Gastrocnemius medialis (tissue), 4 donors: Measurements from ENCODE around the gene FAM240B.

ENCODE experiments used
- POLR2A ChIP-seq, 2 donors: fragments of 450-650 bp; IDR thresholded peaks; one replicate each; pipeline ENCODE4 v1.6.1; 2017; ENCODE audit warnings: antibody characterized with exemption in 2 of 2, mild to moderate bottlenecking in 2 of 2, moderate library complexity in 2 of 2
- TF ChIP-seq, protein P1 (sequence below), 5 experiments: fragments of 450-650 bp in 3 of 5; fragments of 200-600 bp in 2 of 5; sonication (generic) in 2 of 5; IDR thresholded peaks in 4 of 5; conservative IDR thresholded peaks in 1 of 5; 1 replicate in 4 of 5; 2 replicates in 1 of 5; pipeline ENCODE4 v1.5.1; 2016 to 2019; ENCODE audit warnings: antibody characterized with exemption in 5 of 5, mild to moderate bottlenecking in 3 of 5, moderate library complexity in 3 of 5

GRCh38 chr9:38644601-38645000, 75.3 kb downstream of the FAM240B start:
- no peak for TF ChIP-seq POLR2A (IDR thresholded peaks at IDR 0.05)
- TF ChIP-seq, protein P1, sequence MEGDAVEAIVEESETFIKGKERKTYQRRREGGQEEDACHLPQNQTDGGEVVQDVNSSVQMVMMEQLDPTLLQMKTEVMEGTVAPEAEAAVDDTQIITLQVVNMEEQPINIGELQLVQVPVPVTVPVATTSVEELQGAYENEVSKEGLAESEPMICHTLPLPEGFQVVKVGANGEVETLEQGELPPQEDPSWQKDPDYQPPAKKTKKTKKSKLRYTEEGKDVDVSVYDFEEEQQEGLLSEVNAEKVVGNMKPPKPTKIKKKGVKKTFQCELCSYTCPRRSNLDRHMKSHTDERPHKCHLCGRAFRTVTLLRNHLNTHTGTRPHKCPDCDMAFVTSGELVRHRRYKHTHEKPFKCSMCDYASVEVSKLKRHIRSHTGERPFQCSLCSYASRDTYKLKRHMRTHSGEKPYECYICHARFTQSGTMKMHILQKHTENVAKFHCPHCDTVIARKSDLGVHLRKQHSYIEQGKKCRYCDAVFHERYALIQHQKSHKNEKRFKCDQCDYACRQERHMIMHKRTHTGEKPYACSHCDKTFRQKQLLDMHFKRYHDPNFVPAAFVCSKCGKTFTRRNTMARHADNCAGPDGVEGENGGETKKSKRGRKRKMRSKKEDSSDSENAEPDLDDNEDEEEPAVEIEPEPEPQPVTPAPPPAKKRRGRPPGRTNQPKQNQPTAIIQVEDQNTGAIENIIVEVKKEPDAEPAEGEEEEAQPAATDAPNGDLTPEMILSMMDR (IDR thresholded peaks at IDR 0.05 in 4 of 5, conservative IDR thresholded peaks at IDR 0.05 in 1 of 5), result no peak
